Muscle of leg (tissue), 11 donors: ENCODE measurements around the gene CATSPERD. TPM values are rescaled to one million over a fixed set of nuclear protein-coding genes. Genes with fewer than 3 reads are reported as not detected.
A peak's percentile ranks its signal among the peaks of the same experiment; 100 is the strongest.

Source experiments
- DNase-seq: peaks from one replicate; pipeline ENCODE4 v3.0.0; 2013
- H3K27ac ChIP-seq: one replicate; pipeline ENCODE4 v1.5.1; 2013; ENCODE audit warnings: mild to moderate bottlenecking, low read length, control low read depth
- H3K27me3 ChIP-seq: one replicate; pipeline ENCODE4 v1.6.1; 2013; ENCODE audit warnings: low read length; ENCODE audit not compliant: control insufficient read depth, insufficient read depth
- H3K36me3 ChIP-seq: one replicate; pipeline ENCODE4 v1.6.1; 2013; ENCODE audit warnings: low read length; ENCODE audit not compliant: control insufficient read depth, insufficient read depth
- H3K4me1 ChIP-seq: one replicate; pipeline ENCODE4 v1.6.1; 2013; ENCODE audit warnings: low read length; ENCODE audit not compliant: control insufficient read depth, insufficient read depth
- H3K4me3 ChIP-seq: one replicate; pipeline ENCODE4 v1.5.1; 2013; ENCODE audit warnings: low read length, control low read depth
- H3K9me3 ChIP-seq: replicated peaks from 2 replicates; pipeline ENCODE4 v1.6.1; 2013; ENCODE audit warnings: low read depth, low read length; ENCODE audit not compliant: control insufficient read depth
- WGBS: methylation state at CpG from one replicate; pipeline ENCODE4 v1.1.5; 2013; ENCODE audit warnings: missing lambda C conversion rate; ENCODE audit not compliant: insufficient coverage; 5-methylcytosine and 5-hydroxymethylcytosine counted together
- polyA plus RNA-seq, 8 donors: library from polyadenylated mRNA; unstranded; fragments of 120-200 nt; gene quantifications; one replicate each; pipeline versions ENCODE4 v1.2.1 to v1.2.3, GENCODE V29; 2013; ENCODE audit warnings: inconsistent platforms in 1 of 8, low replicate concordance in 1 of 8; ENCODE audit not compliant: insufficient read length in 8 of 8, insufficient read depth in 1 of 8
- total RNA-seq: library from RNA; stranded (reverse); fragments of 120-200 nt; gene quantifications from one replicate; pipeline ENCODE4 v1.2.4, GENCODE V29; 2013

Gene CATSPERD
- total and polyA plus RNA-seq, 9 donors: 0.16 TPM; not detected in 8

- H3K36me3 ChIP-seq: peaks cover 10% of the 10 kb centered on the region
- 79% methylated on average over 14 of the region's 22 CpGs for WGBS
- H3K9me3 ChIP-seq: no peaks in the 10 kb centered on the region
- DNase-seq: no peak
- peaks cover 55% of the 10 kb centered on the region for H3K4me1 ChIP-seq
- H3K4me3 ChIP-seq: no peak overlapping the region
- H3K27me3 ChIP-seq: no peaks in the 10 kb centered on the region
- peak overlapping the region; percentile 96 for H3K27ac ChIP-seq
These were observed 42.2 kb upstream of the CATSPERD start for GRCh38 chr19:5678071-5678718.

- DNase-seq: no peak
- peak overlapping the region; percentile 96 for H3K27ac ChIP-seq
- peak overlapping the region; percentile 88 for H3K4me3 ChIP-seq
- H3K36me3 ChIP-seq: peaks cover 10% of the 10 kb centered on the region
- WGBS: 29% methylated on average over 19 of the region's 26 CpGs
- no peaks in the 10 kb centered on the region for H3K9me3 ChIP-seq
- H3K27me3 ChIP-seq: no peaks in the 10 kb centered on the region
- peaks cover 55% of the 10 kb centered on the region for H3K4me1 ChIP-seq
These were observed 41.0 kb upstream of the CATSPERD start for GRCh38 chr19:5679289-5680083.

GRCh38 chr19:5680084-5680436 is 40.4 kb upstream of the CATSPERD start:
- H3K27ac ChIP-seq: peak overlapping the region; percentile 96
- no peak for DNase-seq
- no peaks in the 10 kb centered on the region for H3K9me3 ChIP-seq
- peaks cover 10% of the 10 kb centered on the region for H3K36me3 ChIP-seq
- peak overlapping the region; percentile 88 for H3K4me3 ChIP-seq
- 0% methylated on average over 15 of the region's 23 CpGs for WGBS
- H3K27me3 ChIP-seq: no peaks in the 10 kb centered on the region
- peaks cover 50% of the 10 kb centered on the region for H3K4me1 ChIP-seq

- Histone ChIP-seq H3K4me1 (peaks cover 44% of the 10 kb centered on the region), H3K27me3 (no peaks in the 10 kb centered on the region), H3K36me3 (peaks cover 10% of the 10 kb centered on the region), H3K27ac (peak within 1 kb of the TSS; percentile 96), H3K4me3 (peak within 1 kb of the TSS; percentile 88), H3K9me3 (no peaks in the 10 kb centered on the region)
- DNase-seq: peak; percentile 100
- WGBS: under 1% methylated on average over 93 of the region's 94 CpGs
These were observed 39.7 kb upstream of the CATSPERD start, which contains the start of the genes HSD11B1L and MICOS13 for GRCh38 chr19:5680437-5681368. TSS of gene HSD11B1L (plus strand) at chr19:5681027. CDS start at chr19:5684833, 3,806 bp downstream. TSS of gene MICOS13 (minus strand) at chr19:5680516. CDS start at chr19:5680486, 30 bp downstream.

GRCh38 chr19:5681391-5682106 is 38.9 kb upstream of the CATSPERD start:
- Histone ChIP-seq H3K27me3 (no peaks in the 10 kb centered on the region), H3K4me3 (peak overlapping the region; percentile 88), H3K27ac (no peak overlapping the region), H3K9me3 (no peaks in the 10 kb centered on the region), H3K4me1 (peaks cover 42% of the 10 kb centered on the region), H3K36me3 (peaks cover 10% of the 10 kb centered on the region)
- 53% methylated on average over 14 of the region's 17 CpGs for WGBS
- no peak for DNase-seq

- peaks cover 10% of the 10 kb centered on the region for H3K36me3 ChIP-seq
- peaks cover 38% of the 10 kb centered on the region for H3K4me1 ChIP-seq
- WGBS: 89% methylated on average over 3 of the region's 3 CpGs
- no peaks in the 10 kb centered on the region for H3K9me3 ChIP-seq
- no peak overlapping the region for H3K27ac ChIP-seq
- no peaks in the 10 kb centered on the region for H3K27me3 ChIP-seq
- no peak overlapping the region for H3K4me3 ChIP-seq
- no peak for DNase-seq
These were observed 38.3 kb upstream of the CATSPERD start for GRCh38 chr19:5682107-5682482.

GRCh38 chr19:5683177-5683886 is 37.1 kb upstream of the CATSPERD start:
- Histone ChIP-seq H3K4me1 (peaks cover 30% of the 10 kb centered on the region), H3K4me3 (no peak overlapping the region), H3K36me3 (peaks cover 1% of the 10 kb centered on the region), H3K9me3 (no peaks in the 10 kb centered on the region), H3K27ac (no peak overlapping the region), H3K27me3 (no peaks in the 10 kb centered on the region)
- WGBS: 84% methylated on average over 8 of the region's 10 CpGs
- DNase-seq: no peak

GRCh38 chr19:5684694-5685430 is 35.6 kb upstream of the CATSPERD start:
- Histone ChIP-seq H3K4me1 (peaks cover 22% of the 10 kb centered on the region), H3K27ac (no peak overlapping the region)
- 92% methylated on average over 14 of the region's 22 CpGs for WGBS

GRCh38 chr19:5686326-5686646 is 34.2 kb upstream of the CATSPERD start:
- H3K4me1 ChIP-seq: peaks cover 24% of the 10 kb centered on the region
- WGBS: 19% methylated on average over 13 of the region's 16 CpGs
- no peaks in the 10 kb centered on the region for H3K9me3 ChIP-seq
- no peak for DNase-seq
- H3K4me3 ChIP-seq: peak overlapping the region; percentile 43
- no peaks in the 10 kb centered on the region for H3K36me3 ChIP-seq
- no peaks in the 10 kb centered on the region for H3K27me3 ChIP-seq
- peak overlapping the region; percentile 73 for H3K27ac ChIP-seq

More at GRCh38 chr19:5684694-5685430, 35.6 kb upstream of the CATSPERD start:
- no peaks in the 10 kb centered on the region for H3K27me3 ChIP-seq
- H3K36me3 ChIP-seq: no peaks in the 10 kb centered on the region
- H3K9me3 ChIP-seq: no peaks in the 10 kb centered on the region
- no peak overlapping the region for H3K4me3 ChIP-seq
- DNase-seq: no peak
